Measurements from ENCODE around the gene POLDIP2. TPM values are rescaled to one million over a fixed set of nuclear protein-coding genes. Genes with fewer than 3 reads are reported as not detected.

POLDIP2 gene
- total RNA-seq, 6 experiments from 2014 or later: 92.5 to 156 (median 130) TPM

DNA sequence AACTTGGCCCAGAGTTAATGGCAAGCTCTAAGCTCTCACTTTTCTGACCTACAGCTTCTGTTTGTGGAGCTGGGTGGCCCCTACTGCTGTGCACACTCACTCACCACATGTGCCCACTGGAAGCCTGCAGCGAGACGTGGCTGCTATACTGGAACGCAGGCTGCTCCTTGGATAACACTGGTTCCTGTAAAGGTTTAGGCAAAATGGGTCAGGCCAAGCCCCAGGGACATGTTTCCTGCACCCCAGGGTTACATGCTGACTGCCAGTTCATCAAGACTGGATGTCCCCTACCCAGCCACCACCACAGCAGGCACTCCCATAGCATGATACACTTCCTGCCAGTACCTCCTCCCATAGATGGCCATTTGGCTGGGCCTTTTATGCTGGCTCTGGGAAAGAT is 8.3 kb downstream of the POLDIP2 start:
- no peak for DNase-seq
- peaks cover 8 to 75% (median 41%) of the 10 kb centered on the region in 4 donors for H3K36me3 ChIP-seq

DNA sequence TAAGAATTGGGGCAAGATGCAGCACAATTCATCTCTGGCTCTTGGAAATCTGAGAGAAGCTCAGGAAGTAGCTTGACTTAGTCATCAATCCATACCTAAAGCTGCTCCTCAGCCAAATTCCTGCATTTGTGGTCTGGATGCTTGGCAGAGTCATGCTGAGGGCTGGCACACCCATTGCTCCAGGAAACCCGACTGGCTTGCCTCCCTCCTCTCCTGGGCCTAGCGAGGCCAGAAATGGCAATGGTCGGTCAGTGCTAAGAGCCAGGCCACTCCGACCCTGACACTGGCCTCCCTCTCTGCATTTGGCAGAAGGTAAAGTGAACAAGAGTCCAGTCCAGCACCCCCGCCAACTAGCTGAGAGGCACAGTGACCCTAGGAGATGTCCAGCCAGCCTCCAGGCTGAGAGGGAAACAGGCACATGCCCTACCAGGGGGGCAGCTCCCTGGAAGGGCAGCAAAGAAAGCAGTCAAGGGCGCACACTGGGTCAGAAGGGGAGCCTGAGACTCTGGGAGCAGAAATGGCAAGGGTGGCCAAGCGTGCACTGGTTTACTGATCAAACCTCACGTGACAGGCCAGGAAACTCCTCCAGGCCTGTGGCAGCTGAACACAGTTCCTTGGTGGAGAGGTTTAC is 10.0 kb downstream of the POLDIP2 start:
- DNase-seq (peak in 2 of 3 donors; percentile 85 to 88), ATAC-seq (peak; percentile 23 to 54 (median 51))
- H3K4me1 ChIP-seq: peaks cover 3 to 62% (median 34%) of the 10 kb centered on the region in 4 donors
- no peaks in the 10 kb centered on the region for H3K9me3 ChIP-seq
- TF ChIP-seq, protein P1, sequence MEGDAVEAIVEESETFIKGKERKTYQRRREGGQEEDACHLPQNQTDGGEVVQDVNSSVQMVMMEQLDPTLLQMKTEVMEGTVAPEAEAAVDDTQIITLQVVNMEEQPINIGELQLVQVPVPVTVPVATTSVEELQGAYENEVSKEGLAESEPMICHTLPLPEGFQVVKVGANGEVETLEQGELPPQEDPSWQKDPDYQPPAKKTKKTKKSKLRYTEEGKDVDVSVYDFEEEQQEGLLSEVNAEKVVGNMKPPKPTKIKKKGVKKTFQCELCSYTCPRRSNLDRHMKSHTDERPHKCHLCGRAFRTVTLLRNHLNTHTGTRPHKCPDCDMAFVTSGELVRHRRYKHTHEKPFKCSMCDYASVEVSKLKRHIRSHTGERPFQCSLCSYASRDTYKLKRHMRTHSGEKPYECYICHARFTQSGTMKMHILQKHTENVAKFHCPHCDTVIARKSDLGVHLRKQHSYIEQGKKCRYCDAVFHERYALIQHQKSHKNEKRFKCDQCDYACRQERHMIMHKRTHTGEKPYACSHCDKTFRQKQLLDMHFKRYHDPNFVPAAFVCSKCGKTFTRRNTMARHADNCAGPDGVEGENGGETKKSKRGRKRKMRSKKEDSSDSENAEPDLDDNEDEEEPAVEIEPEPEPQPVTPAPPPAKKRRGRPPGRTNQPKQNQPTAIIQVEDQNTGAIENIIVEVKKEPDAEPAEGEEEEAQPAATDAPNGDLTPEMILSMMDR (IDR thresholded peaks at IDR 0.05): no peak
- TF ChIP-seq POLR2A (IDR thresholded peaks at IDR 0.05): no peak
- H3K27me3 ChIP-seq: no peaks in the 10 kb centered on the region
- peak overlapping the region; percentile 72 to 89 (median 86) for H3K27ac ChIP-seq
- intact Hi-C loops (cut with DNase I): loop anchor here in 1 of 2 donors (10.0 kb wide), 1 partner anchor 113 kb away; no protein-coding TSS in a partner anchor
- peaks cover 8 to 74% (median 42%) of the 10 kb centered on the region in 4 donors for H3K36me3 ChIP-seq
- no peak overlapping the region for H3K4me3 ChIP-seq
- WGBS (ENCODE audit: insufficient coverage, low coverage, low lambda C conversion rate, missing lambda C conversion rate): 21% methylated on average over 5 of the region's 8 CpGs

More for the DNA sequence above, 8.3 kb downstream of the POLDIP2 start:
- Histone ChIP-seq H3K4me1 (peaks cover 3 to 52% (median 29%) of the 10 kb centered on the region in 4 donors), H3K27ac (no peak overlapping the region), H3K9me3 (no peaks in the 10 kb centered on the region), H3K27me3 (no peaks in the 10 kb centered on the region), H3K4me3 (no peak overlapping the region)
- whole genome bisulfite sequencing (ENCODE audit: insufficient coverage, low coverage, low lambda C conversion rate, missing lambda C conversion rate): 80% methylated on average over 1 of the region's 3 CpGs
- intact Hi-C loops (cut with DNase I): loop anchor here in 1 of 2 donors (10.0 kb wide), 1 partner anchor 114 kb away; no protein-coding TSS in a partner anchor
- ATAC-seq: no peak
- TF ChIP-seq, protein P1 (IDR thresholded peaks at IDR 0.05): no peak
- TF ChIP-seq POLR2A (IDR thresholded peaks at IDR 0.05): no peak

DNA sequence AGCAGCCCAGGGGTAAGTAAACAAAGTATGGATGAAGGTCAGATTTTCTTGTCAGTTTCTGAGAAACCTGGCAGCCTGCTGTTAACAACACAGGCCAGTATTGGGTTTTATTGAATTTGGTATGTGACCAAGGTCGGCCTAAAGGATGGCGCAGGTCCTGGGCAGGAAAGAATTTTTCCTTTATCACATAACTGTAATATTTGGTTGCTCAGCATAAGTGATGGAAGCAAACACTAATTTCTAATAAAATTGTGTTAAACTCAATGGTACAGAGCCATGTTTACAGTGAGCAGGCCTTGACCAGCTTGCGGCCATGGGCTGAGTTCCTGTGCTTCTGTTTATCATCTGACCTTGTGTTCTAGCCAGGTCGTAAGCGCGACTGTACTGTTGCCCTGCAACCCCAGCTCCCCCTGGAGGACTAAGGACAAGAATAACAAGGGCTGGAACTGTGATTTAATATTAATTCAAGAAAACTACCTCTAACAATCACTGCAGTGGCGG is 10.5 kb downstream of the POLDIP2 start:
- no peak for TF ChIP-seq POLR2A (IDR thresholded peaks at IDR 0.05)
- TF ChIP-seq, protein P1 (IDR thresholded peaks at IDR 0.05): peak; percentile 46 to 65 (median 61)
- intact Hi-C loops (cut with DNase I): loop anchor here in 1 of 2 donors (10.0 kb wide), 1 partner anchor 112 kb away; no protein-coding TSS in a partner anchor
- Histone ChIP-seq H3K27ac (peak overlapping the region; percentile 72 to 89 (median 86)), H3K4me3 (peak overlapping the region in 2 of 3 donors; percentile 22 to 34), H3K4me1 (peaks cover 3 to 62% (median 34%) of the 10 kb centered on the region in 4 donors), H3K36me3 (peaks cover 8 to 74% (median 40%) of the 10 kb centered on the region in 4 donors), H3K9me3 (no peaks in the 10 kb centered on the region), H3K27me3 (no peaks in the 10 kb centered on the region)
- 13% methylated on average over 7 of the region's 7 CpGs for WGBS (ENCODE audit: insufficient coverage, low coverage, low lambda C conversion rate, missing lambda C conversion rate)
- DNase-seq (peak; percentile 66 to 83 (median 77)), ATAC-seq (peak; percentile 63 to 83 (median 70))

- Histone ChIP-seq H3K4me3 (peak overlapping the region in 2 of 3 donors; percentile 22 to 34), H3K4me1 (peaks cover 3 to 62% (median 34%) of the 10 kb centered on the region in 4 donors), H3K36me3 (peaks cover 8 to 74% (median 44%) of the 10 kb centered on the region in 4 donors), H3K27ac (peak overlapping the region; percentile 72 to 89 (median 86)), H3K27me3 (no peaks in the 10 kb centered on the region), H3K9me3 (no peaks in the 10 kb centered on the region)
- WGBS (ENCODE audit: insufficient coverage, low coverage, low lambda C conversion rate, missing lambda C conversion rate): 27% methylated on average over 2 of the region's 2 CpGs
- intact Hi-C loops (cut with DNase I): loop anchor here in 1 of 2 donors (10.0 kb wide), 1 partner anchor 111 kb away; no protein-coding TSS in a partner anchor
- DNase-seq (no peak), ATAC-seq (peak in 1 of 4 donors; percentile 1)
- no peak for TF ChIP-seq POLR2A (IDR thresholded peaks at IDR 0.05)
- TF ChIP-seq, protein P1 (IDR thresholded peaks at IDR 0.05): no peak
Measured at GRCh38 chr17:28346199-28346580, 11.1 kb downstream of the POLDIP2 start.
